PFSK-1 (cell line): Measurements from ENCODE around the gene FCHSD1.
A peak's percentile ranks its signal among the peaks of the same experiment; 100 is the strongest.

ENCODE experiments used
- FOXP2 ChIP-seq: optimal IDR thresholded peaks from 2 replicates; pipeline ENCODE3; 2011; ENCODE audit warnings: borderline replicate concordance, control low read depth, inconsistent platforms; ENCODE audit not compliant: insufficient read depth; ENCODE audit errors: extremely low read length, extremely low read depth
- POLR2AphosphoS5 ChIP-seq: IDR thresholded peaks from 2 replicates; pipeline ENCODE4 v1.6.1; 2012; ENCODE audit warnings: low read depth, mild to moderate bottlenecking, control low read depth, low read length, moderate library complexity
- REST ChIP-seq, 2 experiments: IDR thresholded peaks; 2 replicates each; pipeline versions ENCODE4 v1.6.1 to v1.8.0; 2011 to 2012; ENCODE audit warnings: low read depth in 2 of 2, low read length in 2 of 2, control low read depth in 1 of 2, inconsistent platforms in 1 of 2, mild to moderate bottlenecking in 1 of 2, moderate library complexity in 1 of 2; ENCODE audit not compliant: insufficient read depth in 1 of 2
- SIN3A ChIP-seq: IDR thresholded peaks from 2 replicates; pipeline ENCODE4 v1.6.1; 2012; ENCODE audit warnings: mild to moderate bottlenecking, low read length, moderate library complexity, borderline replicate concordance; ENCODE audit not compliant: insufficient read depth
- TAF1 ChIP-seq: IDR thresholded peaks from 2 replicates; pipeline ENCODE4 v1.6.1; 2012; ENCODE audit warnings: low read length, control low read depth, borderline replicate concordance; ENCODE audit not compliant: insufficient read depth

Gene FCHSD1

GRCh38 chr5:141692919-141693725 is 41.9 kb upstream of the FCHSD1 start:
- TF ChIP-seq POLR2AphosphoS5 = no peak
- peak; percentile 53 for TF ChIP-seq FOXP2

GRCh38 chr5:141692533-141692888 is 41.3 kb upstream of the FCHSD1 start:
- TF ChIP-seq FOXP2 (no peak), SIN3A (no peak), REST (IDR thresholded peaks at IDR 0.05; ENCODE audit: insufficient read depth in 1 of 2, low read depth in 2 of 2, low read length in 2 of 2) (no peak), POLR2AphosphoS5 (no peak), TAF1 (no peak)

- TF ChIP-seq POLR2AphosphoS5 (no peak), SIN3A (peak; percentile 28; the same call in 1 of the 2 replicates), TAF1 (no peak), FOXP2 (peak; percentile 80), REST (IDR thresholded peaks at IDR 0.05; ENCODE audit: insufficient read depth in 1 of 2, low read depth in 2 of 2, low read length in 2 of 2) (peak; percentile 30 to 56; a peak in 1 of 4 replicates)
These were observed 40.8 kb upstream of the FCHSD1 start for GRCh38 chr5:141691867-141692532.

GRCh38 chr5:141691286-141691866 is 40.2 kb upstream of the FCHSD1 start:
- TF ChIP-seq FOXP2 (no peak), POLR2AphosphoS5 (no peak), TAF1 (no peak), REST (IDR thresholded peaks at IDR 0.05; ENCODE audit: insufficient read depth in 1 of 2, low read depth in 2 of 2, low read length in 2 of 2) (no peak), SIN3A (no peak)

GRCh38 chr5:141686648-141687416 is 35.6 kb upstream of the FCHSD1 start:
- TF ChIP-seq FOXP2 (no peak), POLR2AphosphoS5 (no peak), REST (IDR thresholded peaks at IDR 0.05; ENCODE audit: insufficient read depth in 1 of 2, low read depth in 2 of 2, low read length in 2 of 2) (no peak), TAF1 (no peak), SIN3A (no peak)
